Stimulated activated CD8-positive, alpha-beta memory T cell treated with anti-CD3 and anti-CD28 coated beads, Interleukin-15, amount 100 ng/mL, for 24 hours (primary cell): ENCODE data around the gene ZNF574.
"Not testable (repeated sequence)": the region's sequence is repeated elsewhere in the genome, so short reads cannot be mapped to it uniquely, and the experiment has no call there.

Source experiments
- DNase-seq: peaks from one replicate; pipeline ENCODE4 v3.0.0-alpha.2; 2020; ENCODE audit warnings: low read depth

Gene ZNF574

DNA sequence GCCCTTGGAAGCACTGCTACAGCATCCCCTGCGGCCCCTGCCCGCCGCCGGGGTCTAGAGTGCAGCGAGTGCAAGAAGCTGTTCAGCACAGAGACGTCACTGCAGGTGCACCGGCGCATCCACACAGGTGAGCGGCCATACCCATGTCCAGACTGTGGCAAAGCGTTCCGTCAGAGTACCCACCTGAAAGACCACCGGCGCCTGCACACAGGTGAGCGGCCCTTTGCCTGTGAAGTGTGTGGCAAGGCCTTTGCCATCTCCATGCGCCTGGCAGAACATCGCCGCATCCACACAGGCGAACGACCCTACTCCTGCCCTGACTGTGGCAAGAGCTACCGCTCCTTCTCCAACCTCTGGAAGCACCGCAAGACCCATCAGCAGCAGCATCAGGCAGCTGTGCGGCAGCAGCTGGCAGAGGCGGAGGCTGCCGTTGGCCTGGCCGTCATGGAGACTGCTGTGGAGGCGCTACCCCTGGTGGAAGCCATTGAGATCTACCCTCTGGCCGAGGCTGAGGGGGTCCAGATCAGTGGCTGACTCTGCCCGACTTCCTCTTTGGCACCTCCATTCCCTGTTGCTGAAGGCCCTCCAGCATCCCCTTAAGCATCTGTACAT, 4.9 kb downstream of the ZNF574 start:
- no peak for DNase-seq

DNA sequence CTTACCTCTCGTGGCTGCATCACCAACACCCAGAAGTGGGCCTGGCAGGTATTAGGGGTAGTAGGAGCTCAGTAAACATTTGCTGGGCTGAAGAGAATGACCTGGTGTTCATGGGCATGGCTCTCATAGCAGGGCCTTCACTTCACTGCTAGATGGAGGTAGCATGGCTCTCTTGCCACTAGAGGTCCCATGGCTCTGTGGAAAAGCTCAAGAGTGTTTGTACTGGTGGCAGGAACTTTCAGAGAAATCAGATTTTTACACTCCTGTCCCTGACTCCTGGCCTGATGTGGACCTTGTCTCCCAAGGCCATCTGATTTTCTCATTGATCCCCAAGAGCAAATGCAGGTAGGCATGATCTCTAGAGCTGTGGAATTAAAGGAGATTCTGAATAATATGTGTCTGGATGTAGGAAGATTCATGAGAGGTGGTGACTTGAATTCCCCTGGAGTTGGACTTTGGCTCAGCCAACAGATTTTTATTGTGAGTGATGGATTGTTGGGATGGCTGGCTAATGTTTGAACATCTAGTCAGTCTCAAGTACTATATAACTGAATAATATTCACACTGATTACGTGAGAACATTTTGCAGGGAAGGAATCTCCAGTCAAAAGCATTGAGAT, 5.7 kb downstream of the ZNF574 start:
- no peak for DNase-seq

DNA sequence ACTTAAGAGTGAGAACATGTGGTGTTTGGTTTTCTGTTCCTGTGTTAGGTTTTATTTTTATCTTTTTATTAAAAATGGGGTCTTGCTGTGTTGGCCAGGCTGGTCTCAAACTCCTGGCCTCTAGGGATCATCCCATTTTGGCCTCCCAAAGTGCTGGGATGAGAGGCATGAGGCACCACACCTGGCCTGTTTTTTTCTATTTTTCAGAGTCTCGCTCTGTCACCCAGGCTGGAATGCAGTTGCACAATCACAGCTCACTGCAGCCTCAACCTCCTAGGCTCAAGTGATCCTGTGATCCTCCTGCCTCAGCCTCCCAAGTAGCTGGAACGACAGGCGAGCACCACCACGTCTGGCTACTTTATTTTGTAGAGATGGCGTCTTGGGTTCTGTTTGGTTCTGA, 7.6 kb downstream of the ZNF574 start:
- no peak for DNase-seq

DNA sequence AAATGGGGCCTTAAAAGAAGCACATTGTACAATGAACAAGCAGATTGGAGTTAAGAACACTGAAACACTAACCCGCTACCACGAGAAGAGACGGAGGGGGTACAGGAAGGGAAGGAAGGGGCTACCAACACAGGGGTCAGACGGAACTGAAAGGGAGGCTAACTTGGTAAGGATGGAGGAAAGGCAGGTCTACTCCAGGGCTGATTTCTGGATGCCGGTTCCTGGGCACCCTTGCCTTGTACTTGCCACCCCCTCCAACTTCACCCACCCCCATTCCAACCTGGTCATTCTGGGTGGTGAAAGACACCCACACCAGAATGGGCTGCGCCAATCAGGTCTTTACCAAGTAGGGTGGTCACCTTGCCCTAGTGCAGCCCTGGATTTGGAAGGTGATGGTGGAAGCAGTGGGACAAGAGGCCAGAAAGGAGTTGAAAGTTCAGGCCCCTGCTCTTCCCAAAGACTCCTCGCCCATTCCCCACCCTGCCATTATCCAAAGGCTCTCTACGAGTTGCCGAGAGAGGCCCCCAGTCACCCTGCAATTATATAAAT, 10.3 kb downstream of the ZNF574 start:
- no peak for DNase-seq

DNA sequence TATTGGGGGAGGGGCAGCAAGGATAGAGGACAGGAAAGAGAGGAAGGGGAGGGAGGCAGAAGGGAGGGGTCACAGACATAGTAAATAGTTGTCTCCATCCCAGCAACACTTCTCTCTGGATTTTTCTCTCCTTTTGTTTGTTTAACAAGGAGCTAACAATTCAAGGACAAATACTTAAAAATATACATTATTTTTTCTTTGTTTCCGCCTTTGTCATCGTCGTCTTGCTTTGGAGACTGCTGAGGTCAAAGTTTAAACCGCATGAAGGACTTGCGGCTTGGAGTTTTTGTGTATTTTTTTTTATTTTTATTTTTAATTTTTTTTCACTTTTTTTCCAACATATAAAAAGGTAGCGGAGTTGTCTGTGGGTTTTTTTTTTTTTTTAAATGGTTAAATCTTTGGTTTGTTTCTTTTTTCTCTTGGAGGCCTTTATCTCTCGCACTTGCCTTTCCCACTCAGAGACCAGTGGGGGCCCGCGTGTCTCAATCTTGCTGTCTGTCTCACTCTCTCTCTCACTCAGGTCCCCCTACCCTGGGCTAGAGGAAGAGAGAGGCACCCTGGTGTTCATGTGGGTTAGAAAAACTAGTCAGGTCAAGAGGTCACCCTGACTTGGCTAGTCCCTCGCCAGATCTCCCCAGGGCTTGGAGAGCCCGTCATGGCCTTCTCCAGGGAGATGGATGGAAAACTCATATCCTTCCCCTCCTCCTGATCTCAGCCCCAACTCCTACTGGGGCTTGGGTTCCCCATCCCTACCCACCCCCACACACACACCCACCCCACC, 11.0 kb downstream of the ZNF574 start:
- DNase-seq, result no peak

DNA sequence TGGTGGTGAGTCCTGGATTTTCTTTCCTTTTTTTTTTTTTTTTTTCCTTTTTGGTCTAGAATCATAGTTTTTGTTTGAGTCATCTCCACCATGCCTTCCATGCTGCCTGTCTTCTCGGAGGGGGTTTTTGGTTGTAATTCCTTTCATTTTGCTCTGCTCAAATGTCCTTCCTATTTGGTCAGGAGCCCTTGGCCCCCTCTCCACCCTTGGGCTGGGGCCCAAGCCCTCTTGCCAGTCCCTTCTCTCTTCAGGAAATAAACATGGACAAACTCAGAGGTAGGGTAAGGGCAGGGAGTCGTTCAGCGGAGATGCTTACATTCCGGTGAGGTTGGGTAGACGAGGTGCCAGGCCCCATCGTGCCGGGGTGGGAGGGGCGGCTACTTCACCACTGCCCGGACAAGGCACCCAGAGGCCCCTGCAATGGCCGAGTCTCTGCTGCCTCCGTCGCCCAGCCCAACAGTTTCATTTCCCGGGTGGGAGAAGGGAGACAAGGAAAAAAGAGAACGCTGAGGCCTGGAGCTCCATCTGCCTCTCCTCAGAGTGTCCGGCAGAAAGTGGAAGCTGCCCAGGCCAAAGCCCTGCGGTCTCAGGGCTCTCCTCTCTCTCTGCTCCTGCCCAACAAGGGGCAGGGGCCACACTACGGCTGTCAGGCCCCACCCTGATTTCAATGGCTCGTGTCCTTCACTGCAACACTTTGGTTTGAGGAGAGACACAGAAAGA, 12.7 kb downstream of the ZNF574 start:
- no peak for DNase-seq

DNA sequence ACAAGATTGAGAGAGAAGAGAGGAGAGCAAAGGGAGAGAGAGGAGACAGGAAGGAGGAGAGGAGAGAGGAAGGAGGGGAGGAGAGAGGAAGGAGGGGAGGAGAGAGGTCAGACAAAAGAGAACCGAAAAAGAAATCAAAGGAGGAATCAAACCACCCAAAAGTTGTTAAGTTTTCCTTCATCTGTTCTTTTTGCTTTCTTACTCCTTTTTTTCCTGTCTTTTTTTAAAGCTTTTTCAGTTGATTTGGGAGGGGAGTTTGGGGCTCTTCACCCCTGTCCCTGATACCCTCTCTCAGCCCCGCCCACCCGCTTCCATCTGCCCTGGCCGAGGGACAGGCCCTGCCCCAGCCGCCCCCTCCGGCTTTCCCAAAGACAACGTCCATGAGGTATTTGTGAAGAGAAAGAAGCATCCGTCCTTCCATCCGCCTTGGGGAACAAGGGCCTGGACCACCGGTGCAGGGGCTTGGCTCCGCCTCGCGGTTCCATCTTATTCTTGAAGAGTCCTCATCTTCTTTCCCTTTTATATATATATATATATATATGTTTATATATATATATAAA, 13.3 kb downstream of the ZNF574 start:
- DNase-seq, result no peak

DNA sequence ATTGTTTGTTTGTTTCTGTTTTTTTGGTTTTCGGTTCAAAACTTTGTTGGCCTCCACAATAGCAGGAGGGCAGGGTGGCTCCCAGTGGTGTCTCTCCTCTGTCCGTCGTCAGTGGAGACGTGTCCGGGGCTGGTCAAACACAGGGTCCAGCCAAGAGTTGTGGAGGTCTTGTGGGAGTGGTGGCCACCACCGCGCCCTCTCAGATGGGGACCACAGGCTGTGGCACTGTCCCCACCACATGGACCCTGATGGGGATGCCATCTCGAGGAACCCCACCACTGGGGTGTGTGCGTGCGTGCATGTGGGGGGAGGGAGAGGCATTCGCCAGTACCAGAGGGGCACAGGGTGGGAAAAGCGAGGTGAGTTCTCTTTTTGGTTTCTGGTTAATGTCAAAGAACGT, 13.8 kb downstream of the ZNF574 start:
- no peak for DNase-seq

DNA sequence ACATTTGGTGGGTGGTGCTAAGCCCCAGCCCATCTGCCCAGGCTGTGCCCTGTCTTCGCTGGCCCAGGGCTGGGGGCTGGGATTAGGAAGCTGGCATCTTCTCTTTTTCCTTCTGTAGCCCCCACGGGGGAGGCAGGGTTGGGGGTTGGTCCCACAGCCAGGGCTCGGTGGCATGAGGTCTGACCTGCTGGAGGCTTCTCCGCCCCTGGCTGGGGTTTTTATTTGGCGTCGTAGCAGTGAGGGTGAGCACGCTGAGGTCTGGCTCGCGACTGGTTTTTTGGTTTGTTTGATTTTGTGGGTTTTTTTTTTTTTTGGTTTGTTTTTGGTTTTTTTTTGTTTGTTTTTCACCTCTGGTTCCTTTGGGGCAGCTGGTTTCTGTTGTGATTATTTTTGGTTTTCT, 14.7 kb downstream of the ZNF574 start:
- DNase-seq, result no peak

DNA sequence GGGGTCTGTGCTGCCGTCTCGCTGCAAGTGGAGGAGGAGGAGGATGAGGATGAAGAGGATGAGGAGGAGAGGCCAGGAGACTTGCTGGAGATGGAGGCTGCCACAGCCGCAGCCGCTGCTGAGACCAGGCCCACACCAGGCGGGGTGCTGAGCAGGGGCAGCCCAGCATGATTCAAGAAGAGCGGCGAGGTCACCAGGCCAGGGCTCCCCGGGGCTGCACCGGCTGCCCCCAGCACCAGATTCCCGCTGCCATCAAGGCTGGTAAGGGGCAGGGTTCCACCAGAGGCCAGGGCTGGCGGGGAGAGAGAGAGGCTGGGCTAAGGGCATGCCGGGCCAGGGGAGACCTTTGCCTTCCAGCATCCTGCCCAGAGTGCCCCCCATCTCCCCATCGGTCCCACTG, 15.3 kb downstream of the ZNF574 start:
- no peak for DNase-seq

DNA sequence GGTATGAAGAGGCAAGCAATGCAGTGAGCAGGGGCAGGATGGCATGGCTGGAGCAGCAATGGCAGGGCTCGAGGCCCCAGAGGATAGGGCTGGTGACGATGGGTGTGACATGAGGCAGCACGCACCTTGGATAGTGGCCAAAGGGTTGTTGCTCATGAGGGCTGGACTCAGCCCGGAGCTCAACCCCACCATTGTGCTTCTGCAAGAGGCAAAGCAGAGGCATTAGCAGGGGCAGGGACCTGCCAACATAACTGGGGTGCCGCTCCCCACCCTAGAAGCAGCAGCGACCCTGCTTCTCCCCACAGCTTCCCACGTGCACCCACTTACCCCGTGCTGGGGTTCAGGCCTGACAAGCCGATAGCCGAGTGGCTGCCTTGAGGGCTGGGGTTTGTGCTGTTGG, 15.8 kb downstream of the ZNF574 start:
- DNase-seq, result no peak

DNA sequence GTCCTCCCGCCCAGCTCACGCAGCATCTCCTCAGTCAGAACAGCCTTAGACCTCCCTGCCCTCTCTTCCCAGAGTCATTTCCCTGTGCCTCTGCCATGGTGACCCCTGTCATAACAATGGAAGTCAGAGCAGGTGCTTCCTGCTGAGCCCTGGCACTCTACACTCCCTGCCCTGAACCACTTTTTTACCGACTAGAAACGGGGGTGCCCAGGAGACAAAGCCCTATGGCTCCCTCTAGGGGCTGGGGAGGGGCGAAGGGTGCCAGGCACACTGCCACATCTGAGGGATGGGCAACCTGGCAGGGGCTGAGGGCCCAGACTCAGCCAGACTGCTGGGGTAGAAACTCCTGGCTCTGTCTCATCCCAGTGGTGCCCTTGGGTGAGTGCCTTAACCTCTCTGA, 16.4 kb downstream of the ZNF574 start:
- no peak for DNase-seq

DNA sequence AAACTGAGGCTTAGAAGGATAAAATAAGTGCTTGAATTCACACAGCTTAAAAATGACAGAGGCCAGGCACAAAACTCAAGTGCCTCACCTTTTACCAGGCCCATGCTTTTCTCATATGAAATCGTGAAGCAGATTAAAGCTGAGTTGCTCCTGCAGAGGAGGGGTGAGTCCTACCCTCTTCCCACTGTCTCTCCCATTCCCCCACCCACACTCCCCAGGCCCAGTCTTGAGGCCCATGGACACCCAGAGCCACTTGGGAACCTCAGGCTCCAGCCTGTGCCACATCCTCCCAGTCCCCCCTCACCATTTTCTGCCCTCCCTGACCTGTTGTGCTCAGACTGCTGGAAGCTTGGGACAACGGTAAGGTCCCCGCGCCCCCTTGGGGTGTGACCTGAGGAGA, 17.5 kb downstream of the ZNF574 start:
- no peak for DNase-seq

DNA sequence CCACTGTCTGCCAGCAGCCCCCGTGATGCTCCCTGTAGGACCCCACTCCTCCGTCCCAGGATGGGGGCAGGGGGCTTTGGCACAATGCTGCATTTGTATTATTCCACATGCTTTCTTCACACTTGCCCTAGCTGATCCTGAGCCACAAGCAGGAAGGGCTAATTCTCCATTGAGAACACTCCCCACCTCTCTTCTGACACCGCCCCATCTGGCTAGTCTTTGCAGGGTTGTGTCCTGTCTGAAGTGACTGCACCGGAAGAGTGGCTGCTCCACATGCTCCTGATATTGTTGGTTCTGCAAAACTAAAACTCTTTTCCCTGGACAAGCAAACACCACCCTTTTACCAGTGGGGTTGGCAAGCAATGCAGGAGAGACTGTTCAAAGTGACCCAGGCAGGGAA, 18.0 kb downstream of the ZNF574 start:
- DNase-seq, result no peak

DNA sequence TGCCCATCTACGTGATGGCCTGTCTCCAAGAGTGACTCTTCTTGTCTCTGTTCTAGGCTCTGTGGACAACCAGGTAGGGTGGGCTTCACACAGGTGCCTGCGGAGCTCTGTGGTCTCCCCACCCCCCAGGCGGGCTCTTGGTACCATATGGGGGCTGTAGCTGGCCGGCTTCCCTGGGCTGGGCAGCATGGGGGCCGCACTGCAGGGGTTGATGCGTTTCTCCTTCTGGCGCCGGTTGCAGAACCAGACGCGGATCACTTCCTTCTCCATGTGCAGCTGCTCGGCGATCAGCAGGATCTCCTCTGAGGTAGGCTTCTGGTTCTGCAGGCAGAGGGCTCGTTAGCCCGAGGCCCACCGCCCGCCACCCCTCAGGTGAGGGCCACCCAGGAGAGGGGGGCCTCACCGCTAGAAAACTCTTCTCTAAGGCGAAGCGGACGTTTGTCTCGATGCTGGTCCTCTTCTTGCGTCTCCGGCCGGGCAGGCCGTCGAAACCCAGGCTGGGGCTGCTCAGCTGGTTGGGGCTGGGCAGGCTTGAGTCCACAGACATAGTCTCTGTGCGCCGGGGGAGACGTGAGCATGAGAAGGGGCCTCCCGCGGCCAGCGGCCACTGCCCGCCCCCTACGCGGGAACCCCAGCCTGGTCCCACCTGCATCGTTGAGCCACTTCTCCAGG, 19.3 kb downstream of the ZNF574 start:
- DNase-seq, result no peak

DNA sequence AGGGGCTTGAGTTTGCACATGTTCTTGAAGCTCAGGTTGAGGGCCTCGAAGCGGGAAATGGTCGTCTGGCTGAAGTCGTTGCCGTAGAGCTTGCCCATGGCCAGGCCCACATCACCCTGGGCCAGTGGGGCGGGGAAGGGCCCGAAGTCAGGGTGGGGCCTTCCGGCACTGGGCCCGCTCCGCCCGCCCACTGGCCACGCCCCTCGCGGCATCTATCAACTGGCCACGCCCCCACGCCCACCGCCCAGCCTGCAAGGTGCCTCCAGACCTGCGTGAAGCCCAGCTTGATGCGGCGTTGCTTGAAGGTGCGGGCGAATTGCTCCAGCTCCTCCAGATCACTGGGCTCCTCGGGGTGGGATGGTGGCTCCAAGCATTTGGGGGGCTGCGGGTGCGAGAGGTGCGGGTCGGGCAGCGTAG, 19.9 kb downstream of the ZNF574 start:
- DNase-seq, result no peak

DNA sequence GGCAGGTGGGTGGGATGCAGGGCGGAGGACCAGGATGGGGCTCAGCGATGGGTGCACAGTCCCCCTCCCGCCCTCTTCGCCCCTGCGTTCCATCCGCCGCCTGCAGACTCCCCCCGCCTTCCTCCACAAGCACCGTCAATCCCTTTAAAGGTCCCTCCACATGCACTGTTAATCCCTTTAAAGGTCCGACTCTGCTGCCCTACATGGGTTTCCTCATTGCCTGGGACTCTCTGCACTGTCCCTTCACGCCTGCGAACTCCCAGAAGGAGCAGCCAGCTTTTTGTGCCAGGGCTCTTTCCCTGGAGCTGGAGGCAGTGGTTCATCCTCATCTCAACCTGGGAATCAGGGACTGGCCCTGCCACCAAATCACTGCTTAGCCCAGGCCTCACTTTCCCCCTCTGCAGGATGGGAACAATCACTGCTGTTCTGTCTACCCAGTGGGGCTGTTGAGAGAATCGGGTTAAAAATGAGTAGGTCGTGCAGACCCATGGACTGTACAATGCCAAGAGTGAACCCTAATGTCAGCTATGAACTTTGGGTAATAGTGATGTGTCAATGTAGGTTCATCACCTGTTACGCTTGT, 20.4 kb downstream of the ZNF574 start:
- no peak for DNase-seq

DNA sequence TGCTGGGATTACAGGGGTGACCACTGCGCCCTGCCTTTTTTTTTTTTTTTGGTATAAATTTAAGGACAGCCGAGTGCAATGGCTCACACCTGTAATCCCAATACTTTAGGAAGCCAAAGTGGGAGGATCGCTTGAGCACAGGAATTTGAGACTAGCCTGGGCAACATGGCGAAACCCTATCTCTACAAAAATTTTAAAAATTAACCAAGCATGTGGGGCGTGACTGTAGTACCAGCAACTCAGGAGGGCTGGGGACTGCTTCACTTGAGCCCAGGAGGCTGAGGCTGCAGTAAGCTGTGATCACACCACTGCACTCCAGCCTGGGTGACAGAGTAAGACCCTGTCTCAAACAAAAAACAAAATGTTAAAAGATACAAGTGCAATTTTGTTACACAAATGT, 21.5 kb downstream of the ZNF574 start:
- no peak for DNase-seq

DNA sequence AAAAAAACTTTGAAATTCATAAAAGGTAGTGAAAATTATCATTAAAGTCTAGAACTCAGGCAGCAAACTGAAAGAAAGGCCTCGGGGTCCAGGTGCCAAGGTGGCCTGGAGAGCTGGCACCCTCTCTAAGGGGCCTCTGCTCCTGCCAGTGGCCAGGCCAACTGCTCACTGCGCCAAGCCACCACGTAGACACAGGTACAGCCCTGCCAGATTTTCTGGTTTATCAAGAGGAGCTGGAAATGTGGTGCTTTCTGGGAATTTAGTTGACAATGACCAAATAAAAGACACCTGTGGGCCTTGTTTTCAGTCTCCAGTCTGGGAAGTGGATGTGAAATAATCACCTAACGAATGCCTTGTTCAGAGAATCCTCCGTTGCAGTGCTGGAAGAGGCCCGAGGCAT, 22.8 kb downstream of the ZNF574 start:
- DNase-seq, result no peak

DNA sequence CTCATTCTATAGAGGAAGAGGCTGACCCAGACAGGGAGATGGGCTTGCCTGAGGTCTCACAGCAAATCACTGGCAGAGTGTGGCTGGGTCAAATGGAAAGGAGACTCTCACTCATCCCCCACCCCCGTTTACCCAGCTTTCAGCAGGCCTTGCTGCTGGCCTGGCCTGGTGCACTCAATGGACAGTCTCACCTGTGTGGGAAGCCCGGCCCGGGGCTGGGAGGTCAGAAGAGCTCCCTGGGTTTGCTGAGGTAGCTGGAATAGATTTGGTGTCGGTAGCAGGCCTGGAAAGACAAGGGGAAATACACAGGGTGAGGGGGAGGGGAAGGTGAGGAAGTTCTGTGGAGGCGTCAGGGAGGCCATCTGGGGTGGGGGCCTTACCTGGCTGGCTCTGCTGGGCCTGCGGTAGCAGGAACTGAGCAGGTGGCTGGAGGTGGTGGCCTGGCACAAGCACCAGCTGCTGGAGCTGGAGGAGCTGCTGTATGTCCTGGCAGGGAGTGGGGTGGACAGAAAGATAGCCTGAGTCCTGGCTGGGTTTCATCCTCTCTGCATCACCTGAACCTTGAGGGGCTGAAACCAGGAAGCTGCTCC, 23.5 kb downstream of the ZNF574 start:
- DNase-seq, result no peak

DNA sequence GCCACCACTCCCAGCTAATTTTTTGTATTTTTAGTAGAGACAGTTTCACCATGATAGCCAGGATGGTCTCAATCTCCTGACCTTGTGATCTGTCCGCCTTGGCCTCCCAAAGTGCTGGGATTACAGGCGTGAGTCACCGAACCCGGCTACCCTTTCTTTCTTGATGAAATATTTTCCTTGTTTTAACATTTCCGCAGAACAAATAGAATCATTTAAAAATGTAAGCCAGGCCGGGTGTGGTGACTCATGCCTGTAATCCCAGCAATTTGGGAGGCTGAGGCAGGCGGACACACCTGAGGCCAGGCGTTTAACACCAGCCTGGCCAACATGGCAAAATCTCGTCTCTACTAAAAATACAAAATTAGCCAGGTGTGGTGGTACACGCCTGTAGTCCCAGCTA, 24.3 kb downstream of the ZNF574 start:
- not testable (repeated sequence) for DNase-seq
